ENCODE measurements around the gene CLCA2. TPM values are rescaled to one million over a fixed set of nuclear protein-coding genes. Genes with fewer than 3 reads are reported as not detected.

Gene CLCA2
- total RNA-seq, 2 experiments from 2014 or later: not detected

- no peak overlapping the region for H3K27ac Mint-ChIP-seq
- H3K4me3 Mint-ChIP-seq: no peak overlapping the region
- no peak for ATAC-seq
- CTCF ChIA-PET: interaction anchor here (1.2 kb wide), 1 partner anchor 8 kb away, joined by 3 read pairs; no protein-coding TSS in a partner anchor
- no peak for DNase-seq
- intact Hi-C loops (cut with DNase I, micrococcal nuclease): no loop called here
- H3K36me3 Mint-ChIP-seq (ENCODE audit: low read depth): no peaks in the 10 kb centered on the region
- no peaks in the 10 kb centered on the region for H3K4me1 Mint-ChIP-seq
- POLR2A ChIA-PET: no interaction called here
- peaks cover 6% of the 10 kb centered on the region for H3K27me3 Mint-ChIP-seq
- no peaks in the 10 kb centered on the region for H3K9me3 Mint-ChIP-seq (ENCODE audit: low read depth)
Measured at GRCh38 chr1:86453664-86454063, 29.7 kb downstream of the CLCA2 start.

- ChIA-PET POLR2A (no interaction called here), CTCF (interaction anchor here (0.6 to 0.7 kb wide), 2 partner anchors 31 to 65 kb away, joined by 3 to 6 read pairs; partner anchors contain the start of gene CLCA2)
- Mint-ChIP-seq H3K27ac (no peak overlapping the region), H3K36me3 (ENCODE audit: low read depth) (no peaks in the 10 kb centered on the region), H3K4me3 (no peak overlapping the region), H3K4me1 (no peaks in the 10 kb centered on the region), H3K9me3 (ENCODE audit: low read depth) (no peaks in the 10 kb centered on the region), H3K27me3 (peaks cover 6% of the 10 kb centered on the region)
- DNase-seq (no peak), ATAC-seq (no peak)
- intact Hi-C loops (cut with DNase I, micrococcal nuclease): no loop called here
Measured at GRCh38 chr1:86455073-86455472, 31.1 kb downstream of the CLCA2 start.

GRCh38 chr1:86460998-86461397 is 37.0 kb downstream of the CLCA2 start:
- ChIA-PET POLR2A (no interaction called here), CTCF (interaction anchor here (0.8 to 6.4 kb wide), 6 partner anchors 8 to 100 kb away, joined by 3 to 33 read pairs (median 4); no protein-coding TSS in a partner anchor)
- no peaks in the 10 kb centered on the region for H3K36me3 Mint-ChIP-seq (ENCODE audit: low read depth)
- DNase-seq (no peak), ATAC-seq (no peak)
- no peak overlapping the region for H3K27ac Mint-ChIP-seq
- intact Hi-C loops (cut with DNase I, micrococcal nuclease): no loop called here
- H3K27me3 Mint-ChIP-seq: peaks cover 6% of the 10 kb centered on the region
- H3K4me1 Mint-ChIP-seq: peaks cover 4% of the 10 kb centered on the region
- no peak overlapping the region for H3K4me3 Mint-ChIP-seq
- no peaks in the 10 kb centered on the region for H3K9me3 Mint-ChIP-seq (ENCODE audit: low read depth)

DNA sequence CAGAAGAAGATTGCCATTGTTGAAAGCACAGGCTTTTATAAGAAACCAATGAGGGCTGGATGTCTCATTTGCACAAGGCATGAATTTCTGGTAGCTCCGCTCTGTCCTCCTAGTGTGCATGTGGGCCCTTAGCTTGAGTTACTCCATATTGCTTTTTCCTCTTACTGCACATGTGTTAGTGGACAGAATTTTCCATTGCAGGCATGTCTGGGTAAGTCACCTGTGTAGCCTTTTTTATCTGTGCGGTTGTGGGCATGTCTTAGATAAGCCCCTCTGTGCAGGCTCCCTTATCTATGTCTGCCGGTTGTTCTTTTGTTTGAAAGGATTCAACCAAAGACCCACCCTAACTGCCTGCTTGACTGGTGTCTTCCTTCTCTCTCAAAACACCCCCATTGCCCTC is 37.5 kb downstream of the CLCA2 start:
- H3K36me3 Mint-ChIP-seq (ENCODE audit: low read depth): no peaks in the 10 kb centered on the region
- intact Hi-C loops (cut with DNase I, micrococcal nuclease): no loop called here
- CTCF ChIA-PET: interaction anchor here (0.6 to 6.4 kb wide), 6 partner anchors 9 to 100 kb away, joined by 3 to 33 read pairs (median 3); partner anchors contain the start of gene ODF2L

GRCh38 chr1:86464819-86465218 is 40.8 kb downstream of the CLCA2 start:
- DNase-seq (no peak), ATAC-seq (peak; percentile 30)
- Mint-ChIP-seq H3K4me3 (no peak overlapping the region), H3K27ac (no peak overlapping the region), H3K27me3 (no peaks in the 10 kb centered on the region), H3K36me3 (ENCODE audit: low read depth) (no peaks in the 10 kb centered on the region), H3K4me1 (peaks cover 4% of the 10 kb centered on the region), H3K9me3 (ENCODE audit: low read depth) (no peaks in the 10 kb centered on the region)
- CTCF ChIA-PET: interaction anchor here (6.4 kb wide), 1 partner anchor 9 kb away, joined by 33 read pairs; no protein-coding TSS in a partner anchor
- intact Hi-C loops (cut with DNase I, micrococcal nuclease): no loop called here
- POLR2A ChIA-PET: no interaction called here

More for the DNA sequence above, 37.5 kb downstream of the CLCA2 start:
- Mint-ChIP-seq H3K9me3 (ENCODE audit: low read depth) (no peaks in the 10 kb centered on the region), H3K27ac (no peak overlapping the region), H3K4me1 (peaks cover 4% of the 10 kb centered on the region), H3K4me3 (no peak overlapping the region), H3K27me3 (peaks cover 6% of the 10 kb centered on the region)
- DNase-seq (no peak), ATAC-seq (no peak)
- POLR2A ChIA-PET: no interaction called here

GRCh38 chr1:86466109-86466844 is 42.3 kb downstream of the CLCA2 start:
- peaks cover 3% of the 10 kb centered on the region for H3K27me3 Mint-ChIP-seq
- no peaks in the 10 kb centered on the region for H3K36me3 Mint-ChIP-seq (ENCODE audit: low read depth)
- peaks cover 4% of the 10 kb centered on the region for H3K4me1 Mint-ChIP-seq
- H3K9me3 Mint-ChIP-seq (ENCODE audit: low read depth): no peaks in the 10 kb centered on the region
- ChIA-PET POLR2A (no interaction called here), CTCF (interaction anchor here (0.7 to 1.2 kb wide), 2 partner anchors 15 to 831 kb away, joined by 3 to 4 read pairs; no protein-coding TSS in a partner anchor)
- no peak overlapping the region for H3K27ac Mint-ChIP-seq
- no peak for ATAC-seq
- intact Hi-C loops (cut with DNase I, micrococcal nuclease): no loop called here
- H3K4me3 Mint-ChIP-seq: no peak overlapping the region
- DNase-seq: no peak

GRCh38 chr1:86466986-86467385 is 43.0 kb downstream of the CLCA2 start:
- H3K4me1 Mint-ChIP-seq: peaks cover 4% of the 10 kb centered on the region
- no peak for ATAC-seq

GRCh38 chr1:86468501-86468977 is 44.6 kb downstream of the CLCA2 start, which contains the start of gene CLCA1:
Gene CLCA1, plus strand, starts transcription at chr1:86468927. Its CDS starts 45 bp downstream, at chr1:86468972.
- H3K4me1 Mint-ChIP-seq: peaks cover 4% of the 10 kb centered on the region
- CTCF ChIA-PET: no interaction called here
- ATAC-seq: no peak
- POLR2A ChIA-PET: no interaction called here
- H3K27me3 Mint-ChIP-seq: peaks cover 3% of the 10 kb centered on the region
- no peaks in the 10 kb centered on the region for H3K9me3 Mint-ChIP-seq (ENCODE audit: low read depth)
- no peak within 1 kb of the TSS for H3K4me3 Mint-ChIP-seq
- no peak for DNase-seq
- H3K36me3 Mint-ChIP-seq (ENCODE audit: low read depth): no peaks in the 10 kb centered on the region
- H3K27ac Mint-ChIP-seq: no peak within 1 kb of the TSS
- intact Hi-C loops (cut with DNase I, micrococcal nuclease): no loop called here

More at GRCh38 chr1:86466986-86467385, 43.0 kb downstream of the CLCA2 start:
- Mint-ChIP-seq H3K27ac (no peak overlapping the region), H3K9me3 (ENCODE audit: low read depth) (no peaks in the 10 kb centered on the region), H3K36me3 (ENCODE audit: low read depth) (no peaks in the 10 kb centered on the region), H3K27me3 (peaks cover 3% of the 10 kb centered on the region), H3K4me3 (no peak overlapping the region)
- ChIA-PET CTCF (interaction anchor here (0.7 to 1.2 kb wide), 2 partner anchors 14 to 830 kb away, joined by 3 to 4 read pairs; no protein-coding TSS in a partner anchor), POLR2A (no interaction called here)
- intact Hi-C loops (cut with DNase I, micrococcal nuclease): no loop called here
- no peak for DNase-seq

DNA sequence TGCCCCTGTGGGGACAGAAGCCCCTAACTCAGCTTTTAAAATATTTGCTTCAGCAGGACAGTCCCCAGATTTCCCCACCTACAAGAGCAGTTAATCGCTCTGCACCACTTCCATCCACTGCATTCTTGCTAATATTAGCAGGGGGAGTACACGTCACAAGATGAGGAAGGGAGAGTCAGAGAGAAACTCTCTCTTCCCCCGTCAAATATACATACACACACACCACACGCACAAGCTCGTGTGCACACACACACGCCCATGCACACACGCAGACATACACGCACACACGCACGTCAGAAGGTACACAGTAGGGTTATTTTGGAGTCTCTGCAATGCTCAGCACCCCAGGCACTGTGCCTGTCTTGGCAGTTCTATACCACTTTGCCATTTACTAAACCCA is 46.9 kb downstream of the CLCA2 start:
- Mint-ChIP-seq H3K4me1 (no peaks in the 10 kb centered on the region), H3K9me3 (ENCODE audit: low read depth) (no peaks in the 10 kb centered on the region), H3K27me3 (peaks cover 3% of the 10 kb centered on the region), H3K27ac (no peak overlapping the region), H3K36me3 (ENCODE audit: low read depth) (no peaks in the 10 kb centered on the region), H3K4me3 (no peak overlapping the region)
- DNase-seq: no peak
- no peak for ATAC-seq
- intact Hi-C loops (cut with DNase I, micrococcal nuclease): loop anchor here in 1 of 2 experiments (5.0 to 10.0 kb wide), 2 partner anchors 214 to 271 kb away; no protein-coding TSS in a partner anchor
- POLR2A ChIA-PET: no interaction called here
- CTCF ChIA-PET: interaction anchor here (1.2 to 1.5 kb wide), 2 partner anchors 30 to 35 kb away, joined by 3 to 5 read pairs; no protein-coding TSS in a partner anchor

DNA sequence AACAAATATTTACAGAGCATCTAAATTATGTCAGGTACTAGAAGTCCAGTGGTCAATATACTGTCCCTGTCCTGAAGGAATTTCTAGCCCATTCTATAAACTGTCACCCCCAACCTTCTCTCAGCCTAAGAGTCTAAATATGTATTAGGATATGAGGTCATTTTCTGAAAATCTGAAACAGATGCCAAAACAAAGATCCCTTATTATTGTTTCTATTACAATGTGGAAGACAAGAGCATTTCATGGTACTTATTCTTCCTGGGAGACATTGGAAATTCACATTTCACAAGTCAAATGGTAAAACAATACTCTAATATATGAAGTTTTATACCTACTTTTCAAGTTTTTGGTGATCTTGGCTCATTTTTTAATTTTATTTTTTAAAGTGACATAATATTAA is 47.3 kb downstream of the CLCA2 start:
- intact Hi-C loops (cut with DNase I, micrococcal nuclease): loop anchor here in 1 of 2 experiments (5.0 to 10.0 kb wide), 2 partner anchors 214 to 271 kb away; no protein-coding TSS in a partner anchor
- Mint-ChIP-seq H3K27ac (no peak overlapping the region), H3K4me3 (no peak overlapping the region), H3K4me1 (no peaks in the 10 kb centered on the region), H3K27me3 (peaks cover 3% of the 10 kb centered on the region), H3K9me3 (ENCODE audit: low read depth) (no peaks in the 10 kb centered on the region), H3K36me3 (ENCODE audit: low read depth) (no peaks in the 10 kb centered on the region)
- DNase-seq (no peak), ATAC-seq (no peak)
- POLR2A ChIA-PET: no interaction called here
- CTCF ChIA-PET: interaction anchor here (1.5 kb wide), 1 partner anchor 29 kb away, joined by 3 read pairs; no protein-coding TSS in a partner anchor

- Mint-ChIP-seq H3K36me3 (ENCODE audit: low read depth) (no peaks in the 10 kb centered on the region), H3K9me3 (ENCODE audit: low read depth) (no peaks in the 10 kb centered on the region), H3K4me1 (no peaks in the 10 kb centered on the region), H3K27ac (no peak overlapping the region), H3K4me3 (no peak overlapping the region), H3K27me3 (peaks cover 3% of the 10 kb centered on the region)
- DNase-seq: no peak
- ChIA-PET CTCF (interaction anchor here (0.6 to 5.0 kb wide), 5 partner anchors 10 to 232 kb away, joined by 3 to 33 read pairs (median 18); partner anchors contain the start of gene SH3GLB1), POLR2A (no interaction called here)
- ATAC-seq: no peak
- intact Hi-C loops (cut with DNase I, micrococcal nuclease): loop anchor here in 1 of 2 experiments (5.0 to 10.0 kb wide), 2 partner anchors 213 to 270 kb away; no protein-coding TSS in a partner anchor
Measured at GRCh38 chr1:86472152-86472551, 48.2 kb downstream of the CLCA2 start.
